Heart left ventricle (tissue), 13 donors: ENCODE measurements around the gene MALL.
"Not testable (repeated sequence)": the region's sequence is repeated elsewhere in the genome, so short reads cannot be mapped to it uniquely, and the experiment has no call there.

Experiments
- POLR2A ChIP-seq, 2 donors: fragments of 450-650 bp; IDR thresholded peaks; one replicate each; pipeline ENCODE4 v1.6.1; 2017; ENCODE audit warnings: antibody characterized with exemption in 2 of 2, mild to moderate bottlenecking in 2 of 2, moderate library complexity in 2 of 2
- TF ChIP-seq, protein P1 (sequence below), 12 donors: fragments of 200-600 bp; sonication (generic) in 4 of 12; IDR thresholded peaks; one replicate each; pipeline versions ENCODE4 v1.5.0 to v1.8.0; 2018 to 2022; ENCODE audit warnings: antibody characterized with exemption in 12 of 12, mild to moderate bottlenecking in 5 of 12
- donor health status: ischemic (EF 13 %, LVEDD 7.1; RV severe dilation, severe dysfunction).
- donor health status: DM: no; HTN: yes; CAD: no.
- donor health status: DM: no; HTN: no; CAD: no.
- donor health status: ischemic (EF 25% LVEDD 6.9; RV normal size, moderate dysfunction).
- donor health status: ischemic (EF 25% LVEDD 5.7; RV mildly dilated, moderate dysfunction).
- donor health status: ischemic (EF 35%, LVEDD 5.7; RV mildly dilated, moderate dysfunction).
- donor health status: nonischemic (EF 11% LVEDD 7.7; RV severe dilation, severe dysfunction).
- donor health status: DM: yes; HTN: yes; CAD: no.
- donor health status: PGD.
- donor health status: ischemic (EF 29% LVEDD 5.4; RV normal size, mild dysfunction).
- donor health status: nonischemic (EF 23%, LVEDD 6.1; RV moderate dilation, normal function).

DNA sequence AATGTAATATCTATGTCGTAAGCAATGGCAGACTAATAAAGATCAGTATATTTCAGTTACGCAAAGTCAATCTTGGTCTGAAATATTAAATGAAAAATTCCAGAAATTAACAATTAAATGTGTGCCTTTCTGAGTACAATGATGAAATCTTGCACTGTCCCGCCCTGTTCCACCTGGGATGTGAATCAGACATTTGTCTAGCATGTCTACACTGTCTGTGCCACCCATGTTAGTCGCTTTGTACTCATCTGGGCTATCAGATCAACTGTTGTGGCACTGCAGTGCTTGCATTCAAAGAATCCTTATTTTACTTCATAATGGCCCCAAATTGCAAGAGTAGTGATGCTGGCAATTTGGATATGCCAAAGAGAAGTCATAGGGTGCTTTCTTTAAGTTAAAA is 25.5 kb downstream of the MALL start:
- TF ChIP-seq, protein P1, sequence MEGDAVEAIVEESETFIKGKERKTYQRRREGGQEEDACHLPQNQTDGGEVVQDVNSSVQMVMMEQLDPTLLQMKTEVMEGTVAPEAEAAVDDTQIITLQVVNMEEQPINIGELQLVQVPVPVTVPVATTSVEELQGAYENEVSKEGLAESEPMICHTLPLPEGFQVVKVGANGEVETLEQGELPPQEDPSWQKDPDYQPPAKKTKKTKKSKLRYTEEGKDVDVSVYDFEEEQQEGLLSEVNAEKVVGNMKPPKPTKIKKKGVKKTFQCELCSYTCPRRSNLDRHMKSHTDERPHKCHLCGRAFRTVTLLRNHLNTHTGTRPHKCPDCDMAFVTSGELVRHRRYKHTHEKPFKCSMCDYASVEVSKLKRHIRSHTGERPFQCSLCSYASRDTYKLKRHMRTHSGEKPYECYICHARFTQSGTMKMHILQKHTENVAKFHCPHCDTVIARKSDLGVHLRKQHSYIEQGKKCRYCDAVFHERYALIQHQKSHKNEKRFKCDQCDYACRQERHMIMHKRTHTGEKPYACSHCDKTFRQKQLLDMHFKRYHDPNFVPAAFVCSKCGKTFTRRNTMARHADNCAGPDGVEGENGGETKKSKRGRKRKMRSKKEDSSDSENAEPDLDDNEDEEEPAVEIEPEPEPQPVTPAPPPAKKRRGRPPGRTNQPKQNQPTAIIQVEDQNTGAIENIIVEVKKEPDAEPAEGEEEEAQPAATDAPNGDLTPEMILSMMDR (IDR thresholded peaks at IDR 0.05): not testable (repeated sequence)
- TF ChIP-seq POLR2A (IDR thresholded peaks at IDR 0.05): not testable (repeated sequence)
